Hematopoietic multipotent progenitor cell treated with erythropoietin and hydrocortisone succinate and interleukin-3 and kit ligand, for 8 days (in vitro differentiated cells): ENCODE measurements around the gene MYCN.

ENCODE experiments used
- DNase-seq: peaks from one replicate; pipeline ENCODE4 v3.0.0-alpha.2; 2015

Gene MYCN

DNA sequence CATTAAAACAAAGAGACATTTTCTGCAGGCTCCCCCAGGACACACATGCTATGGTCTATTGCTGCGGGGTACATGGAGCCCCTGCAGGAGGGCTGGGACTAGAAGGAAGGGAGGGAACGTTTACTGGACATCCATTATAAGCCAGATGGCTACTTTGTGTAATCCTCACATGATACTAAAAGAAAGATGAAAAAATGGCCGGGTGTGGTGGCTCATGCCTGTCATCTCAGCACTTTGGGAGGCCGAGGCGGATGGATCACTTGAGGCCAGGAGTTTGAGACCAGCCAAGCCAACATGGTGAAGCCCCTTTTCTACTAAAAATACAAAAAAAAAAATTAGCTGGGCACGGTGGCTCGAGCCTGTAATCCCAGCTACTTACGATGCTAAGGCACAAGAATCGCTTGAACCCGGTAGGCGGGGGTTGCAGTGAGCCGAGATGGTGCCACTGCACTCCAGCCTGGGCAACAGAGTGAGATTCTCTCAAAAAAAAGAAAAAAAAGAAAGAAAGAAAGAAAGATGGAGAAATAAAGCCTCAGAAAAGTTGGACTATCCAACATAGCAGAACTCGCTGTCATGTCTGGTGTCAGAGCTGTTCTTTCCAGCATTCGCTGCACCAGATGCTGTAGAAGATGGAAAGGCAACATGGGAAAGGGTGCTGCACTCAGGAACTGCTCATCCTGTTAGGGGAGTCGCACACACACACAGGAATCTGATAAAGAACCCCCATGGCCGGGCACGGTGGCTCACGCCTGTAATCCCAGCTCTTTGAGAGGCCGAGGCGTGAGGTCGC is 7.8 kb upstream of the MYCN start:
- DNase-seq: no peak

DNA sequence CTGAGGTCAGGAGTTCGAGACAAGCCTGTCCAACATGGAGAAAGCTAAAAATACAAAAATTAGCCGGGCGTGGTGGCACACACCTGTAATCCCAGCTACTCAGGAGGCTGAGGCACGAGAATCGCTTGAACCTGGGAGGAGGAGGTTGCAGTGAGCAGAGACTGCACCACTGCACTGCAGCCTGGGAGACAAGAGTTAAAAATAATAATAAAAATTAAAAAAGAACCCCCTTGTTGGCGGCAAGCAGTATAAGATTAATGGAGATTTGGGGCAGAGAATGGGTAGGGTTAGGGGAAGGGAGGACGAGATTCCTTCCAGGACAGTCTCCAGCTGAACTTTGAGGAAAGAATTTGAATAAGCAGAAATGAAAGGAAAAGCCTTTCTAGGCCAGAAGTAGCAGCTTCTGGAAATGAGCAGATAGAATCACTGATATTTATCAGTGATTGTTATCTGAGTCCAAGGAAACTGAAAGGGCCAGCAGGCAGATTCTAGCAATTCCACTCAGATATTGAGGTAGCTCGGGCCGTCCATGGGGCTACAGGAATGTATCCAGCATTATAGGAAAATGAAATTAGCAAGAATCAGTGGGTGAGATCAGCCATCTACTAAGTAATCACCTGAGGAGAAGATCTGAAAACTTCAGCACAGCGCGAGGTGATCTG is 7.0 kb upstream of the MYCN start:
- DNase-seq: no peak

DNA sequence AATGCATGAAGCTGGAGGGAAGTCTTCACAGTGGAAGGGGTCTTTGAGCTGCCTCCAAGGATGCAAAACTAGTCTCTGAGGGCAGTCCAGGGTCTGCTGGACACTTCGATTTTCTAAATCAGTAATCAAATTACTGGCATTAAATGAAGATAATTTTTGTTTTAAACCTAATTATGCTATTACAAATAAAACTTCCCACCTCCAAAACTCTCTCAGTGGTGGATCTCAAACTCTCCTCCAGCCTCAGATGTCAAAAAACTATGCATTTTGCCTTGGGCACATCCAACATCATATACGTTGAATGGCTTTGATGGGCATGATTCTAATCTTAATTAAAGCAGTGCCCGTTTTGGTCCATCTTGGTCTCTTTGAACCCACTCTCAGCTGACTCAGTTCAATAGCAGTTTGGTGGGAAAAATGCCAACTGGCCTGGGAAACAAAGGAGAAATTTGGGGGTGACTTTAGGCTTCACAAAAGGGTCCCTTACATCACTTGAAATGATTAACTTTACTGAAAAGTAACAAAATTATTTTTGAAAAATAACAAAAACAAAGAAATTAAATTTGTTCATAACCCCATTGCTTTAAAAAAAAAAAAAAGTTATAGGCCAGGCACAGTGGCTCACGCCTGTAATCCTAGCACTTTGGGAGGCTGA is 5.9 kb upstream of the MYCN start:
- DNase-seq: no peak

DNA sequence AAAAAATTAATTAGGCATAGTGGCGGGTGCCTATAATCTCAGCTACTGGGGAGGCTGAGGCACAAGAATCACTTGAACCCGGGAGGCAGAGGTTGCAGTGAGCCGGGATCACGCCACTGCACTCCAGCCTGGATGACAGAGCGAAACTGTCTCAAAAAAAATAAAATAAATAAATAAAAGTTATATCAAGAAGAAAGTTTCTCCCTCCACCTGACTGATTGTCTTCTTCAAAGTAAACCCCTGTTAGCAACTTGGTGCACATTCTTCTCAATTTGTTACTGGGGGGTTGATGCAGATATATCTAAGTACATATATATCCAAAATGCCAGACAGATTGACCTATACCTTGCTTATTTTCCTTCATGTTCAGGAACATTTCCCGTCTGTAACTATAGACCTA is 5.2 kb upstream of the MYCN start:
- no peak for DNase-seq

DNA sequence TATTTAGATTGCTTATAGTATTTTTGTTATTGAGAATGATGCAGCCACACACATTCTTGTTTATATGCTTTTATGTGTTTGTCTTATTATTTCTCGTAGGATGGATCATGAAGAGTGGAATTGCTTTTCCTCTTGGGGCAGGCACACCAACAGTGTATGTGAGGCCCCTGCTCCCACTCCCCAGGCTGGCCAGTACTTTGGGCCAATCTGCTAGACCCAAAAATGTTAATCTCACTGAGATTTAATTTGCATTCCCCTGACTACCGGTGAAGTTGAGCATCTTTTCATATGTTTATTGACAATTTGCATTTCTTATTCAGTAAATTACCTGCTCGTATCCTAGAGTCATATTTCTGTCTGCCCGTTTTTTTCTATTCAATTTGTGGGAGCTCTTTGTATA is 4.7 kb upstream of the MYCN start:
- DNase-seq: no peak

DNA sequence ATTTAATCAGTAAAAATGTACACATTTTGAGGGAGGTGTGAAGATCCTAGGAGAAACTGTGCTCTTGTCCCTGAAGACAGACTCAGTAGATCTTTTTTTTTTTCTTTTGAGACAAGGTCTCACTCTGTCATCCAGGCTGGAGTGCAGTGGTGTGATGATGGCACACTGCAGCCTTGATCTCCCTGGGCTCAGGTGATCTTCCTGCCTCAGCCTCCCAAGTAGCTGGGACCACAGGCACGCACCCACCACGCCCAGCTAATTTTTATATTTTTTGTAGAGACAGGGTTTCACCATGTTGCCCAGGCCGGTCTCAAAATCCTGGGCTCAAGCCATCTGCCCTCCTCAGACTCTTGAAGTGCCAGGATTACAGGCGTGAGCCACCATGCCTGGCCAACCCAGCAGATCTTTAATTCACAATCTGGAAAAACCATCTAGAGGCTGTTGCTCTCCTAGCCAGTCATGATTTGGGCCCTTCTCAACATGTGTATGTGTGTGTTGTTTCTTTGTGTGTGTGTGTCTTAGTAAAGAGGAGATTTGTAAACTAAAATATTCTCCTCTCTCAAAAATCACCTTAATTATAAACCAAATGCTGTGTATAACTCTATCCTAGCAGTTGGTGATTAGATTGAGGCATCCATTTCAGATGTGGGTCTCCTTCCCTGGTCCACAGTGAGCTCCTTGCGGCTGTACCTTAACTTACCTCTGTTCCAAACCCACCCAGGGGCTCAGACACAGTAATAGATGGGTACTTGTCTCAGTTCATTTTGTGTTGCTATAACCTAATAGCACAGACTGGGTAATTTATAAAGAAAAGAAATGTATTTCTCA is 3.9 kb upstream of the MYCN start:
- DNase-seq: no peak

DNA sequence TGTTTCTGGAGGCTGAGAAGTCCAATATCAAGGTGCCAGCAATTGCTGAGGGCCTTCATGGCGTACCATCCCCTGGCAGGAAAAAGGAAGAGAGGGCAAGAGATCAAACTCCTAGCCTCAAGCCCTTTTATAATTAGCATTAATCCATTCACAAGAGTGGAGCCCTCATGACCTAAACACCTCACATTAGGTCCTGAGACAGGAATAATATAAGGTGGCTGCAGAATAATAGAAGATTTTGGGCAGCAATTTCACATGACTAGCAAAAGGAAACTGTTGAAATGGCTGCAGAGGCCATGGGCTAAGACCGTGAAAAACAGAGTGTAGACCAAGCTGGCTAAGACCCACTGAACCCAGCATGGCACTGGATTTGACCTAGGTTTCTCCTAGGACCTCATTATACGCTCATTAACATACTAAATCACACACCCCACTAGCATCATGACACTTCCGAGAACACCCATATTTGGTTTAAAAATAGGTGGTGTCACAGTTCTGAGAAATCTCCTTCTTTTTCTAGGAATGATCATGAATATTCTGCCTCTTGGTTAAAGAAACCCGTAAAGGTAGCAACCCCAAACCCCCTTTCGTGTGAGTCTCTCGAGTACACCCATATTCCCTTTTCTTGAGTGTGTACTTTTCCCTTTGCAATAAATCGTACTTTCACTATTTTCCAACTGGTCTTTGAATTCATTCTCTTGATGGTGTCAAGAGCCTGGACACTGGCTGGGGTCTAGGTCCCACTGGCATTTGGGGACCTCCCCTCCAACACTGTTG is 3.1 kb upstream of the MYCN start:
- DNase-seq: no peak

DNA sequence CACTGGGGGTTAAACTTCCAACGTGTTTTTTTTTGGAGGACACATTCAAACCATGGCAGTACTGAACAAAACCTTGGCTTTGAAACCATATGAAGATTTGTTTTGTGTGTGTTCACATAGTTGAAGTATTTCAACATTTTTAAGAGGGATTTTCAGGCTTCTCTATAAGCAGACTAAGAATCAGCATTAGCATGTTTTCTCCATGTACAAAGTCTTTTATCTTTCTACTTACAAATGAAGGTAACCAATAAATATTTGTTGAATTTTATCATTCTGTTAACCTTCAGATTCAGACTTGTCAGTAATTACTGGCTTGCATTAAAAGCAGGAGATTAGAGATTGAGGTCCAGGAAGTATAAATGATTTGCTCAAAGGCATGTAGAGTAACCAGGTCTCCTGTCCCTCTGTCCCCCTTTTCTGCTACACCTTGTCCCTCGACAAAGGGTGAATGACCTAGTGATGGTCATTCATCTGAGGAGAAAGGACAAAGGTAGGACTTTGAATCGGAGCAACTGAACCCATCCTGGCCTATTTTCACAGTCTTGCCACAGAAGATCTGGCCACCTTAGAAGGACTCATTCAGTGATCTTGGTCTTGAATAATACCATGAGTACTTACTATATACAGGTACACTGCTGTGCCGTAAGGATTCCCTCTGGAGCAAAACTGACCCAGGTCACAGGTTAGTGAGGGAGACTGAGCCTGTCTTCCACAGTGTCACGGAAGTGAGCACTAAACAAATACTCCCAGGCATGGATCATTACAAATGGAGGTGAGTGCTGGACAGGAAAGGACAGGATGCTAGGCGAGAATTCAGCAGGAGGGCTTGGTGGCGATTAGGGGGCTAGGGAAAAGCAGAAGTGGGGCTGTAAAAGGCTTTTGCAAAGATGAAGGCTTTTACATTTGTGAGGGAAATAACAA is 2.2 kb upstream of the MYCN start:
- DNase-seq: no peak

DNA sequence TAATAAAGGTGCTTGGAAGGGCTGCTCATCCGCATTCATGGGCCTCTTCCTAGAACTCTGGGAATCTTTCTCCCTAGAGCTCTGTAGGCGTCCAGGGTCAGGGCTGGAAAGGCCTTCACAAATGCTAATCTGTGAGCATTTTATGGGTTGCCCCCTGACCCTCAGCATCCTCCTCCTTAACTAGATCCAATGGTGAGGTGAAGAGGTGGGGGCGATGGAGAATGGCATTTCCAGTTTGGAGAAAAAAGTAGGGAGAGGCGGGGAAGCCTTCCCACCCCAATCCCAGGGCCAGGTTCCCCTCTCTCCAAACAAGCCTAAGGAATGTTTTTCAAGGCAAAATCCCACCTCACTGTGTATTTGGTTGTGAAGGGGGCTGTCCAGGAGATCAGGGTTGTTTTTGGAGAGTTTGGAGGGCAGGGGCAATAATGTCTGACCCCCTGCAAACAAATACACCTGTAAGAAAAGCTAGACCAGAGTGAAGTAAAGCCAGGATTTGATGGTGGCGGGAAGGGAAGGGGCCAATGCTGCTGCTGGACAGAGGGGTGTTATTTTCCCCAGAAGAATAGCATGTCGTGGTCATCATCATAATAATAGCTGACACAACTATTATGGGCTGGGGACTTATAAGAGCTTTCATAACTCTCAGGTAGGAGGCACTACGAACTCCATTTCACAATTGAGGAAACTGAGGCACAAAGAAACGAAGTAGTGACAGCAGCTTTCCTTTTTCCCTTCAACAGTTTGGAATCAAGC is 1.4 kb upstream of the MYCN start:
- no peak for DNase-seq

DNA sequence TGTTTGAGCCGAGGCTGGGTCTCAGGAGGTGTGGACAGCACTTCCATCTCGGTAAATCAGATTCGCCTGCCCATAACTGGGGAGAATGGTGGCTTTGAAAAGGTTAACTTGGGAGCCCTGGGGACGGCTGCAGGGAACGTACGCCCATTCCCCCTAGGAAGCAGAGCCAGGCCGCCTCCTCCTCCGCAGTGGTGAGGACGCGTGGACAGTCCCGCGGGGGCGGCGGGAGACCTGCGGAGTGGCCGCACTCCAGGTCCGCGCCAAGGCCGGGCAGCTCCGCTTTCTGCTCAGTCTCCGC is 845 bp upstream of the MYCN start:
- DNase-seq: no peak

DNA sequence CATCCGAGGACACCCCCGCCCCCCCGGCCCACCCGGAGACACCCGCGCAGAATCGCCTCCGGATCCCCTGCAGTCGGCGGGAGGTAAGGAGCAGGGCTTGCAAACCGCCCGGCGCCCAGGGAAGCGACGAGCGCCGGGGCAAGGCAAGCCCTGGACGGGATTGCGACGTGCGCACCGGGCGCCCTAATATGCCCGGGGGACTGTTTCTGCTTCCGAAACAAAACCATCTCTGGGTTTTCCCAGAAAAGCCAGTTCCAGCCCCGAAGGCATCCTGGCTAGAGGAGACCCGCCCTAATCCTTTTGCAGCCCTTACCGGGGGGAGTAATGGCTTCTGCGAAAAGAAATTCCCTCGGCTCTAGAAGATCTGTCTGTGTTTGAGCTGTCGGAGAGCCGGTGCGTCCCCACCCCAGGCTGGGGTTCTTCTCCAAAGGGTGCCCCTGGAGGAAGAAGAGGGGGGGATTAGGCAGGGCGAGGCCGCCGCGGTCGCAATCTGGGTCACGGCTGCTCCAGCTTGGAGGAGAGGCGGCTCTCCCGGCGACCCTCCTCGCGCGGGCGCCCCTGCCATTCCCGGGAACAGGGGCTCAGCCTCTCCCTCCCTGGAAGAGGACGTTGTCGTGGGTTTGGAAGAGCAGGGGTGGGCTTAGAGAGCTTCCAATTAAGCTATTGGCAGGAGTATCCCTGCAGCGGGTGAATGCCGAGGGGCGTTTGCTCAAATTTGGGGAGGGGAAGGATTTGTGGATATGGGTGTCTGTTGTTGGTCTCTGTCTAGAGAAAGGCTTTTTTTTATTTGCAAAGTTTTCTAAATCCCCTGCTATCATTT is 521 bp downstream of the MYCN start:
- no peak for DNase-seq

DNA sequence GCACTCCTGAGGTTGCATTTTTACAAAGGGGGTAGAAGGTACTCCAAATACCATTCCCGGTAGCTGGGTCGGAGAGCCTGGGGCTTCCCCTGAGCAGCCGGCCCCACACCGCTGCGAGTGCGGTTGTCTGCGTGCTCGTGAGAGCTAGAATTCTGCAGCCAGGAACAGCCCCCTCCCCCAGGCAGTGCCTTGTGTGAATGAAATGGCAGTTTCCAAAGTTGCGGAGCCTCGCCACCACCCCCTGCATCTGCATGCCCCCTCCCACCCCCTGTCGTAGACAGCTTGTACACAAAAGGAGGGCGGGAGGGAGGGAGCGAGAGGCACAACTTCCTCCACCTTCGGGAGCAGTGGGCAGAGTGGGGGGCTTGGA is 1.1 kb downstream of the MYCN start:
- DNase-seq: no peak

DNA sequence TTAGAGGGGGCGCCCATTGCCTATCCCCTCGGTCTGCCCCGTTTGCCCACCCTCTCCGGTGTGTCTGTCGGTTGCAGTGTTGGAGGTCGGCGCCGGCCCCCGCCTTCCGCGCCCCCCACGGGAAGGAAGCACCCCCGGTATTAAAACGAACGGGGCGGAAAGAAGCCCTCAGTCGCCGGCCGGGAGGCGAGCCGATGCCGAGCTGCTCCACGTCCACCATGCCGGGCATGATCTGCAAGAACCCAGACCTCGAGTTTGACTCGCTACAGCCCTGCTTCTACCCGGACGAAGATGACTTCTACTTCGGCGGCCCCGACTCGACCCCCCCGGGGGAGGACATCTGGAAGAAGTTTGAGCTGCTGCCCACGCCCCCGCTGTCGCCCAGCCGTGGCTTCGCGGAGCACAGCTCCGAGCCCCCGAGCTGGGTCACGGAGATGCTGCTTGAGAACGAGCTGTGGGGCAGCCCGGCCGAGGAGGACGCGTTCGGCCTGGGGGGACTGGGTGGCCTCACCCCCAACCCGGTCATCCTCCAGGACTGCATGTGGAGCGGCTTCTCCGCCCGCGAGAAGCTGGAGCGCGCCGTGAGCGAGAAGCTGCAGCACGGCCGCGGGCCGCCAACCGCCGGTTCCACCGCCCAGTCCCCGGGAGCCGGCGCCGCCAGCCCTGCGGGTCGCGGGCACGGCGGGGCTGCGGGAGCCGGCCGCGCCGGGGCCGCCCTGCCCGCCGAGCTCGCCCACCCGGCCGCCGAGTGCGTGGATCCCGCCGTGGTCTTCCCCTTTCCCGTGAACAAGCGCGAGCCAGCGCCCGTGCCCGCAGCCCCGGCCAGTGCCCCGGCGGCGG is 1.7 kb downstream of the MYCN start:
- DNase-seq: no peak

DNA sequence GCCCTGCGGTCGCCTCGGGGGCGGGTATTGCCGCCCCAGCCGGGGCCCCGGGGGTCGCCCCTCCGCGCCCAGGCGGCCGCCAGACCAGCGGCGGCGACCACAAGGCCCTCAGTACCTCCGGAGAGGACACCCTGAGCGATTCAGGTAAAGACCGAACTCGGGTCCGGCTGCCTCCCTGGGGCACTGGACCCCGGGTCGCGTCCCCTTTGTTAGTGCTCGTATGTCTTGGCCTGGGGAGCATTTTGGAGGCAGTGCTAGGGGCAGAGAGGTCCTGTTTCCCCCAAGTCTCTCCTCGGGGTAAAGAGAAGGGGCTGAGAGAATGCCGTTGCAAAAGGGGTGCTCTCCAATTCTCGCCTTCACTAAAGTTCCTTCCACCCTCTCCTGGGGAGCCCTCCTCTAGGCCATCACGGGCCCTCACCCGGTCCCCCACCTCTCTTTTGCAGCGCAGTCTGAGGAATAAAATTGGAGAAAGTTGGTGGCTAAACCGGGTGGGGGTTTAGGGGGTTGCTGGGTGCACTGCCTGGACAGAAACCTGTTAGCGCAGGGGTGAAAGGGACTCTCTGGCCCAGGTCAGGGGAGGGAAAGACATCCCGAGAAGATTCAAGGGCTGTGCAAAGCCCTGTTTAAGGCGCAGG is 2.5 kb downstream of the MYCN start:
- DNase-seq: no peak

DNA sequence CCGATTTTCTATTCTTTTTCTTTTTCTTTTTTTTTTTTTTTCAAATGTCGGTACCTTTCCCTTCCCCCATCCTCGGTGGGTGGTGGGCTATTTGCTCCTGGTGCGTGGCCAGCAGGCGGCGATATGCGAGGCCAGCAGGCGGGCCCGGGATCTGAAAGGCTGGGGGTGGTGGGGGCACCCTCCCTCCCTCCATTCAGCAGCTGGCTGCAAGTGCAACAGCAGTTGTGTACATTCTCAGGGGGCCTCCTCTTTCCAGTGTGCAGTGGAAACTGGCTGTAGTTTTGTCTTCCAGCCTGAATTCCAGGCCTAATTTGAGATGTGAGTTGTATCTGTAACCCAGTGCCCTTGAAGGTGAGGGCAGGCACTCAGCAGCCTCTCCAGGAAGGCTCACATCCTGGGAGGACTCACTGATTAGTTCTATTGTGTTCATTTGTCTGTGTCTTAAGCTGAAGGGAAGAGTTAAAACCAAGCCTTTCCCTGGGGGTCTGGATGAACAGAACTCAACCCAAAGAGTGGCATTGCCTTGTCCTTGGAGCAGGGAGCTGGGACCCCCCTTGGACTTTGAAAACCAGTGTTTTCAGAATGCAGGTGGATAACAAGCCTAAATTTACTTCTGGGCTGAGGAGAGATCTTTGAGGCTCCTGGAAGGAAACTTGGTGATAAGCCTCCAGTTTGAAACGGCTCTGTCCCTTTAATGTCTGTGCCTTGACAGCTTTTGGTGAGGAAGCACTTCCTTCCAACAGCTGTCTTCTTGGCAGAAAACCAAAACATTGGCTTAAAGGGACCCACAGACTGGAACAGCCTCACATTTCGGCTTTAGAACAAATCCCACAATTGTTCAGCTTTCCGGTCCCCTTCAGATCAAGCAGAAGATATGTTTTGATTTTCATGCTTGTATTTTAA is 3.3 kb downstream of the MYCN start:
- peak; percentile 34 for DNase-seq

DNA sequence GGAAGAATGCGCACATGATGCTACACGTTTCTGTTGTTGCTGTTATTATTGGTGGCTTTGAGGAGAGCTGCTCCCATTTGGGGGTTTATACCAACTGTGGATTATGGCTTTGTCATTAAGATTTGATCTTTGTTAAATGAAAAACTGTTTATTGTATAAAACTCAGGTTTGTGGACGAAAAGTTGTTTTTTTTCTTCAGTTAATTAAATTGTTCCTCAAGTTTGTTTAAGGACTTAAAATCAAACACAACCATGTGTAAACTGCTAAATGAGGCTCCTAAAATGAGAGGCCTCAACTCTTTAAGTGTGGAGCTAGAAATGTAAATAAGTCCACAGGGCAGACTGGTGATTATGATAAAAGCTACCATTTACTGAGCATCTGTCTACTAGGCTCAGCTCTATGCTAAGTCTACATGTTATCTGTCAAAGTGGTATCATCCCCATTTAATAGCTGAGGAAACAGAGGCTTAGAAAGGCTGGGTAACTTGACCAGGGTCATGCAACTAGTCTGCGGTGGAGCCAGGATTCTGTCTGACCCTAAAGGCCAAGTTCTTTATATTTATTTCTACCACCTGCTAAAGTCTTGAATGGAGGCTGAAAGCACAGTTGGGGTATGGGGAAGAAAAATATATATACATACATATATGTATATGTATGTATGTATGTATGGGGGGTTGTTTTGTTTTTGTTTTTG is 4.1 kb downstream of the MYCN start:
- no peak for DNase-seq
